Lung (tissue), 12 donors: ENCODE measurements around the gene RNASE4. TPM values are rescaled to one million over a fixed set of nuclear protein-coding genes. Genes with fewer than 3 reads are reported as not detected.

Experiments
- ATAC-seq: fragments of 200-7000 bp; cut with Tn5 transposase; one replicate; pipeline ENCODE4 v1.9.1; 2020; ENCODE audit warnings: moderate number of reproducible peaks; ENCODE audit not compliant: insufficient read depth, low FRiP score
- DNase-seq, 3 donors: peaks; one replicate each; pipeline ENCODE4 v3.0.0-alpha.2; 2013 to 2017
- H3K27ac ChIP-seq, 2 donors: one replicate each; pipeline ENCODE4 v1.5.1; 2013; ENCODE audit warnings: mild to moderate bottlenecking in 2 of 2, moderate library complexity in 2 of 2, control low read depth in 1 of 2, inconsistent platforms in 1 of 2, low read depth in 1 of 2, low read length in 1 of 2
- H3K27me3 ChIP-seq, 3 donors: one replicate each; pipeline ENCODE4 v1.5.1; 2013; ENCODE audit warnings: low read length in 2 of 3; ENCODE audit not compliant: control insufficient read depth in 3 of 3, insufficient read depth in 3 of 3
- H3K36me3 ChIP-seq, 4 donors: one replicate each; pipeline ENCODE4 v1.5.1; 2013; ENCODE audit warnings: low read length in 4 of 4, mild to moderate bottlenecking in 1 of 4, moderate library complexity in 1 of 4; ENCODE audit not compliant: control insufficient read depth in 4 of 4, insufficient read depth in 4 of 4
- H3K4me1 ChIP-seq, 5 donors: one replicate each; pipeline ENCODE4 v1.5.1; 2013; ENCODE audit warnings: low read length in 5 of 5, mild to moderate bottlenecking in 2 of 5, moderate library complexity in 1 of 5; ENCODE audit not compliant: control insufficient read depth in 5 of 5, insufficient read depth in 5 of 5
- H3K4me3 ChIP-seq: one replicate; pipeline ENCODE4 v1.5.1; 2013; ENCODE audit warnings: mild to moderate bottlenecking, control low read depth, moderate library complexity
- H3K9ac ChIP-seq, 2 donors: one replicate each; pipeline ENCODE4 v1.5.1; 2013; ENCODE audit warnings: low read length in 2 of 2, control low read depth in 1 of 2; ENCODE audit not compliant: insufficient read depth in 1 of 2
- H3K9me3 ChIP-seq, 4 donors: one replicate each; pipeline ENCODE4 v1.5.1; 2013; ENCODE audit warnings: low read length in 3 of 4, mild to moderate bottlenecking in 1 of 4, moderate library complexity in 1 of 4; ENCODE audit not compliant: control insufficient read depth in 4 of 4, insufficient read depth in 3 of 4
- WGBS, 2 donors: extraction: QIAGEN DNeasy Blood & Tissue Kit; methylation state at CpG; one replicate each; pipeline ENCODE4 v1.1.7; 2013; 5-methylcytosine and 5-hydroxymethylcytosine counted together
- polyA plus RNA-seq, 2 donors: library from polyadenylated mRNA; stranded (reverse); fragments of 200-250 nt; gene quantifications; one replicate each; pipeline ENCODE4 v1.2.1, GENCODE V29; 2013
- total RNA-seq, 2 donors: library from RNA; depleted of rRNA in 1 of 2; stranded (reverse); fragments of >200 nt in 1 of 2; gene quantifications; one replicate each; pipeline ENCODE4 v1.2.1, GENCODE V29; 2014 to 2021
- TF ChIP-seq, protein P1 (sequence below): IDR thresholded peaks from 2 replicates; pipeline ENCODE4 v1.5.1; 2012; ENCODE audit warnings: mild to moderate bottlenecking; ENCODE audit errors: control extremely low read depth, extremely low read depth
- donor health status: control.
- donor health status: control.
- donor health status: Bipolar disorder and iron deficiency.
- donor health status: healthy.
- donor health status: DM: yes; HTN: yes; CAD: no.

The RNASE4 gene
- total and polyA plus RNA-seq, 4 donors: 14.5 to 51.9 (median 28.6) TPM

GRCh38 chr14:20706657-20707355 is 22.4 kb downstream of the RNASE4 start:
- Histone ChIP-seq H3K4me3 (no peak overlapping the region), H3K4me1 (peaks cover 0 to 10% (median 0%) of the 10 kb centered on the region in 5 donors), H3K9me3 (no peaks in the 10 kb centered on the region), H3K36me3 (no peaks in the 10 kb centered on the region), H3K9ac (no peak overlapping the region), H3K27me3 (no peaks in the 10 kb centered on the region), H3K27ac (no peak overlapping the region)
- DNase-seq: no peak
- TF ChIP-seq, protein P1, sequence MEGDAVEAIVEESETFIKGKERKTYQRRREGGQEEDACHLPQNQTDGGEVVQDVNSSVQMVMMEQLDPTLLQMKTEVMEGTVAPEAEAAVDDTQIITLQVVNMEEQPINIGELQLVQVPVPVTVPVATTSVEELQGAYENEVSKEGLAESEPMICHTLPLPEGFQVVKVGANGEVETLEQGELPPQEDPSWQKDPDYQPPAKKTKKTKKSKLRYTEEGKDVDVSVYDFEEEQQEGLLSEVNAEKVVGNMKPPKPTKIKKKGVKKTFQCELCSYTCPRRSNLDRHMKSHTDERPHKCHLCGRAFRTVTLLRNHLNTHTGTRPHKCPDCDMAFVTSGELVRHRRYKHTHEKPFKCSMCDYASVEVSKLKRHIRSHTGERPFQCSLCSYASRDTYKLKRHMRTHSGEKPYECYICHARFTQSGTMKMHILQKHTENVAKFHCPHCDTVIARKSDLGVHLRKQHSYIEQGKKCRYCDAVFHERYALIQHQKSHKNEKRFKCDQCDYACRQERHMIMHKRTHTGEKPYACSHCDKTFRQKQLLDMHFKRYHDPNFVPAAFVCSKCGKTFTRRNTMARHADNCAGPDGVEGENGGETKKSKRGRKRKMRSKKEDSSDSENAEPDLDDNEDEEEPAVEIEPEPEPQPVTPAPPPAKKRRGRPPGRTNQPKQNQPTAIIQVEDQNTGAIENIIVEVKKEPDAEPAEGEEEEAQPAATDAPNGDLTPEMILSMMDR: no peak
- ATAC-seq: no peak
- 40 to 71% methylated on average over 4 of the region's 4 CpGs for WGBS, 2 donors

DNA sequence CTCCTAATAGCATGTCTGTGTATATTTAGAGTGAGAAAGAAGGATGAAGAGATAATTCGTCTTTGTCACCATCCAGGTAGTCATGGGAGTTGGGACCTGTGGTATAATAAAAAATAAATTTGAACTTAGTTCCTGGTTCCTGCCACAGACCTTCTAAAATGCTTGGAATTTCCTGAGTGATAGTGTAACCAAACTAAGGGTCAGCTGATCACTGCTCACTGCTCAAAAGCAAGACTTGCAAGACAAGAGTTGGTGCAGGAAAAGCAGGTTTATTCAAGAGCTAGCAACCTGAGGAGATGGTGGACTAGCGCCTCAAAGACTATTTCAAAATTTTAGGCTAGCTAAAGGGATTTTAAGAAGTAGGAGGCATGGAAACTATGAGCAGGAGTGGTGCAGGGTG is 23.3 kb downstream of the RNASE4 start:
- DNase-seq (peak; percentile 63 to 89 (median 68)), ATAC-seq (peak; percentile 81)
- no peaks in the 10 kb centered on the region for H3K27me3 ChIP-seq
- no peak overlapping the region for H3K27ac ChIP-seq
- H3K36me3 ChIP-seq: no peaks in the 10 kb centered on the region
- no peak overlapping the region for H3K4me3 ChIP-seq
- TF ChIP-seq, protein P1: no peak
- whole genome bisulfite sequencing, 2 donors: 51 to 64% methylated on average over 2 of the region's 2 CpGs
- peaks cover 0 to 10% (median under 1%) of the 10 kb centered on the region in 5 donors for H3K4me1 ChIP-seq
- H3K9me3 ChIP-seq: no peaks in the 10 kb centered on the region
- H3K9ac ChIP-seq: no peak overlapping the region

- DNase-seq: peak in 2 of 3 donors; percentile 41 to 54
- WGBS, 2 donors: 51 to 70% methylated on average over 4 of the region's 4 CpGs
- TF ChIP-seq, protein P1: no peak
- peaks cover 0 to 13% (median 2%) of the 10 kb centered on the region in 5 donors for H3K4me1 ChIP-seq
- no peak overlapping the region for H3K9ac ChIP-seq
- ATAC-seq: peak; percentile 17
- H3K27me3 ChIP-seq: no peaks in the 10 kb centered on the region
- no peak overlapping the region for H3K4me3 ChIP-seq
- no peaks in the 10 kb centered on the region for H3K9me3 ChIP-seq
- H3K36me3 ChIP-seq: no peaks in the 10 kb centered on the region
- peak overlapping the region in 1 of 2 donors; percentile 37 for H3K27ac ChIP-seq
These were observed 26.9 kb downstream of the RNASE4 start for GRCh38 chr14:20711261-20711660.
